ENCODE measurements around the gene TMEM270.

The TMEM270 gene

GRCh38 chr7:73907554-73908122 is 46.7 kb downstream of the TMEM270 start:
- no peak for DNase-seq (ENCODE audit: low spot score)

- no peak for DNase-seq (ENCODE audit: low spot score)
Observed at GRCh38 chr7:73908123-73908611, 47.2 kb downstream of the TMEM270 start.

GRCh38 chr7:73909051-73909941 is 48.3 kb downstream of the TMEM270 start:
- DNase-seq (ENCODE audit: low spot score) = no peak

- no peak for DNase-seq (ENCODE audit: low spot score)
Observed at GRCh38 chr7:73909996-73910395, 49.0 kb downstream of the TMEM270 start.

GRCh38 chr7:73912223-73912622 is 51.3 kb downstream of the TMEM270 start:
- no peak for DNase-seq (ENCODE audit: low spot score)

Measured in kidney capillary endothelial cell (primary cell).